Neural cell (in vitro differentiated cells): ENCODE results near the gene UBAC2. TPM values are rescaled to one million over a fixed set of nuclear protein-coding genes. Genes with fewer than 3 reads are reported as not detected.

Experiments used
- H2AFZ ChIP-seq: fragments of 200-600, 300-800 bp; sonication (generic), shearing (Covaris generic); 2 replicates; pipeline ENCODE4 v1.6.0; 2014; ENCODE audit warnings: low read depth, mild to moderate bottlenecking, antibody characterized with exemption, low read length, moderate library complexity
- H3F3A ChIP-seq: fragments of 200-600 bp; shearing (Covaris generic); 2 replicates; pipeline ENCODE4 v1.6.1; 2016; ENCODE audit warnings: mild to moderate bottlenecking, moderate library complexity, mixed read lengths, antibody characterized with exemption, low read length; ENCODE audit not compliant: insufficient read depth, poor library complexity, severe bottlenecking
- H3K27ac ChIP-seq: fragments of 200-600, 300-800 bp; sonication (generic), shearing (Covaris generic); 2 replicates; pipeline ENCODE4 v1.5.1; 2014; ENCODE audit warnings: mild to moderate bottlenecking, low read length, moderate library complexity
- H3K27me3 ChIP-seq: fragments of 300-800, 200-600 bp; sonication (generic), shearing (Covaris generic); 2 replicates; pipeline ENCODE4 v1.6.0; 2014; ENCODE audit warnings: mild to moderate bottlenecking, low read depth, low read length, moderate library complexity; ENCODE audit not compliant: insufficient read depth
- H3K36me3 ChIP-seq: fragments of 300-800, 200-600 bp; sonication (generic), shearing (Covaris generic); 2 replicates; pipeline ENCODE4 v1.5.1; 2014; ENCODE audit warnings: mild to moderate bottlenecking, antibody characterized with exemption, low read length, moderate library complexity; ENCODE audit not compliant: insufficient read depth
- H3K4me2 ChIP-seq: fragments of 300-800, 200-600 bp; sonication (generic), shearing (Covaris generic); 2 replicates; pipeline ENCODE4 v1.6.0; 2014; ENCODE audit warnings: mild to moderate bottlenecking, low read length
- H3K4me3 ChIP-seq: fragments of 300-800, 200-600 bp; sonication (generic), shearing (Covaris generic); 2 replicates; pipeline ENCODE4 v1.5.1; 2014; ENCODE audit warnings: mild to moderate bottlenecking, low read length, moderate library complexity
- H3K79me2 ChIP-seq: fragments of 200-600 bp; shearing (Covaris generic); replicated peaks from 2 replicates; pipeline ENCODE4 v1.6.0; 2014; ENCODE audit warnings: mild to moderate bottlenecking, low read length, moderate library complexity; ENCODE audit not compliant: insufficient read depth
- H3K9ac ChIP-seq: fragments of 300-800, 200-600 bp; sonication (generic), shearing (Covaris generic); 2 replicates; pipeline ENCODE4 v1.6.1; 2016; ENCODE audit warnings: mild to moderate bottlenecking, low read length, mixed read lengths
- H3K9me2 ChIP-seq: fragments of 200-600 bp; shearing (Covaris generic); 2 replicates; pipeline ENCODE4 v1.6.1; 2016; ENCODE audit warnings: mild to moderate bottlenecking, low read length, mixed read lengths; ENCODE audit not compliant: insufficient read depth
- H3K9me3 ChIP-seq: fragments of 200-600, 300-800 bp; sonication (generic), shearing (Covaris generic); 2 replicates; pipeline ENCODE4 v1.6.1; 2016; ENCODE audit warnings: mild to moderate bottlenecking, mixed run types, low read length, moderate library complexity, mixed read lengths
- H4K20me1 ChIP-seq: fragments of 200-600 bp; shearing (Covaris generic); 2 replicates; pipeline ENCODE4 v1.6.1; 2016; ENCODE audit warnings: mild to moderate bottlenecking, mixed run types; ENCODE audit not compliant: insufficient read depth
- CTCF ChIP-seq: fragments of 450-650 bp; IDR thresholded peaks from 2 replicates; pipeline ENCODE4 v1.5.1; 2014; ENCODE audit warnings: antibody characterized with exemption, mild to moderate bottlenecking, moderate library complexity; ENCODE audit not compliant: poor library complexity, severe bottlenecking
- EP300 ChIP-seq: fragments of 450-650 bp; conservative IDR thresholded peaks from 2 replicates; pipeline ENCODE4 v1.6.1; 2014; ENCODE audit warnings: antibody characterized with exemption, mild to moderate bottlenecking, moderate library complexity; ENCODE audit not compliant: poor library complexity, severe bottlenecking
- EZH2 ChIP-seq: fragments of 200-600, 300-800 bp; shearing (Covaris generic), sonication (generic); IDR thresholded peaks from 2 replicates; pipeline ENCODE4 v1.6.1; 2014; ENCODE audit warnings: antibody characterized with exemption, low read length, borderline replicate concordance, mild to moderate bottlenecking; ENCODE audit not compliant: insufficient read depth, poor library complexity, severe bottlenecking
- MXI1 ChIP-seq: fragments of 450-650 bp; conservative IDR thresholded peaks from 2 replicates; pipeline ENCODE4 v1.6.1; 2014; ENCODE audit warnings: antibody characterized with exemption, mild to moderate bottlenecking; ENCODE audit not compliant: poor library complexity, severe bottlenecking
- POLR2AphosphoS5 ChIP-seq: IDR thresholded peaks from 2 replicates; pipeline ENCODE4 v1.6.1; 2012
- RAD21 ChIP-seq: fragments of 450-650 bp; conservative IDR thresholded peaks from 2 replicates; pipeline ENCODE4 v1.6.1; 2014; ENCODE audit warnings: antibody characterized with exemption, mild to moderate bottlenecking, moderate library complexity
- REST ChIP-seq: IDR thresholded peaks from 2 replicates; pipeline ENCODE4 v1.6.1; 2012; ENCODE audit warnings: borderline replicate concordance
- SMC3 ChIP-seq: fragments of 450-650 bp; conservative IDR thresholded peaks from 2 replicates; pipeline ENCODE4 v1.6.1; 2014; ENCODE audit warnings: antibody characterized with exemption, mild to moderate bottlenecking, moderate library complexity; ENCODE audit not compliant: poor library complexity
- TAF1 ChIP-seq: IDR thresholded peaks from 2 replicates; pipeline ENCODE4 v1.6.1; 2012; ENCODE audit warnings: low read depth
- polyA plus RNA-seq: library from polyadenylated mRNA; depleted of rRNA; stranded (reverse); fragments of >200 nt; gene quantifications from 2 replicates; pipeline ENCODE4 v1.2.3, GENCODE V29; 2014

The UBAC2 gene
- polyA plus RNA-seq, 1 donor from 2014 or later: 56.9 TPM

GRCh38 chr13:99327126-99327525 is 126.5 kb downstream of the UBAC2 start:
- no peak for TF ChIP-seq TAF1
- no peak for TF ChIP-seq MXI1
- TF ChIP-seq EP300: no peak
- no peak for TF ChIP-seq CTCF
- TF ChIP-seq EZH2: no peak
- no peak for TF ChIP-seq POLR2AphosphoS5
- TF ChIP-seq RAD21: no peak
- no peak for TF ChIP-seq SMC3
- TF ChIP-seq REST: no peak
- Histone ChIP-seq H3K27ac (no peak overlapping the region), H3K4me3 (no peak overlapping the region)

GRCh38 chr13:99327761-99328160 is 127.1 kb downstream of the UBAC2 start:
- no peak for TF ChIP-seq CTCF
- no peak for TF ChIP-seq MXI1
- TF ChIP-seq POLR2AphosphoS5: no peak
- no peak for TF ChIP-seq EZH2
- TF ChIP-seq EP300: no peak
- TF ChIP-seq TAF1: no peak
- TF ChIP-seq REST: no peak
- no peak for TF ChIP-seq SMC3
- no peak for TF ChIP-seq RAD21
- no peak overlapping the region for H3K4me3 ChIP-seq
- no peak overlapping the region for H3K27ac ChIP-seq
- H3K9me3 ChIP-seq: no peaks in the 10 kb centered on the region
- H3K9me2 ChIP-seq: no peaks in the 10 kb centered on the region
- no peaks in the 10 kb centered on the region for H3K79me2 ChIP-seq
- H2AFZ ChIP-seq: no peak overlapping the region
- no peaks in the 10 kb centered on the region for H3F3A ChIP-seq
- no peaks in the 10 kb centered on the region for H4K20me1 ChIP-seq
- no peak overlapping the region for H3K4me2 ChIP-seq
- H3K36me3 ChIP-seq: no peaks in the 10 kb centered on the region
- H3K9ac ChIP-seq: no peak overlapping the region
- H3K27me3 ChIP-seq: no peaks in the 10 kb centered on the region

More at GRCh38 chr13:99327126-99327525, 126.5 kb downstream of the UBAC2 start:
- Histone ChIP-seq H2AFZ (no peak overlapping the region), H3K36me3 (no peaks in the 10 kb centered on the region), H3K79me2 (no peaks in the 10 kb centered on the region), H3K27me3 (no peaks in the 10 kb centered on the region), H3F3A (no peaks in the 10 kb centered on the region), H3K9ac (no peak overlapping the region), H4K20me1 (no peaks in the 10 kb centered on the region), H3K9me3 (no peaks in the 10 kb centered on the region), H3K9me2 (no peaks in the 10 kb centered on the region), H3K4me2 (no peak overlapping the region)
